Eye (tissue), 1 donor: ENCODE data around the gene OPRM1.

ENCODE experiments used
- DNase-seq: peaks from one replicate; pipeline ENCODE4 v3.0.0-alpha.2; 2015

OPRM1 gene

DNA sequence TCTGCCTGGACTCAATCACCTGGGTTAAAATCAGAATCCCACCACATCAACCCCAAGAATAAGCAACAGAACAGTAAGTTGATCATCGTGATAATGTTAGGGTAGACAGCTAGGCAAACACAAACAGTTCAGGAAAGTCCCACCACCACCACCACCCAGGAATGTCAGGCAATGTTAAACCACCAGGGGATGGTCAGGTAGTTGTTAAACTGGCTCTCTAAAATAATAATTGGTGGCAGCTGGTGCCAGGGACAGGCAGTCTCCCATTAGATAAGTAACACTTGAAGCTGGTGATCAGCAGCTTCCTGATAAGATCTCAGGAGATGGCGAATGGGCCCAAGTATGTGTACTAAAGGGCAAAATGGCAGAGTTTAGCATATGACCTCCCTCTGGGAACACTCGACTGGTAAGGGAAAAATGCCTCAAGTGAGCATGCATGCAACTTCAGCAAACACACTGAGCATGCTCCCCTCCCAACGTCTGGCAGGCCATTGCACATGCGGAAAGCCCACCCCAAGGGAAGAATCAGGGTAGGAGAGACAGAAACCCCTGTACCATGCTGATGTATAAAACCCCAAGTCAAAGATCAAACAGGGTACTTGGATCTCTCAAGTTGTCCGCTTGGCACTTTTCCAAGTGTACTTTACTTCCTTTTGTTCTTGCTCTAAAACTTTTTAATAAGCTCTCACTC lies 250.9 kb downstream of the OPRM1 start:
- no peak for DNase-seq

- DNase-seq, result no peak
Measured at GRCh38 chr6:154292066-154292465, 253.0 kb downstream of the OPRM1 start.

- DNase-seq, result no peak
Measured at GRCh38 chr6:154292855-154293519, 253.9 kb downstream of the OPRM1 start.

DNA sequence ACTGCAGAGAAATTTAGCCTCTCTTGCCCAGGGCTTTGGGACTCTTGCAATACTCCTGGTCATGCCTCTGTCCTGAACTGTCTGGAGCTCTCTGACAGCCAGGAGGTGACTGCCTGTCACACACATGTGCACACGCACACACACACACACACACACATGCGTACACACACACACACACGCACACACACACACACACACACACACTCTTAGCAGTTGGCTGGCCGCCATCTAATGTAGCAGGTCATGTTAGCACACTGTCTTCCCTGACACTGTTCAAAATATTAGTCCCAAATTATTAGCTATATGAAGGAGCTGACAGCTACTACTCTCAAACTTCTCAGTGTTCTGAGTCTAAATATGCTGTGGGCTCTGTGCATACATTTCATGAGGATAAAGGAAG lies 256.7 kb downstream of the OPRM1 start:
- no peak for DNase-seq
